Measurements from ENCODE around the gene TEPSIN. TPM values are rescaled to one million over a fixed set of nuclear protein-coding genes. Genes with fewer than 3 reads are reported as not detected.

Gene TEPSIN
- total RNA-seq, 1 experiment from 2014 or later: 40.7 TPM

- TF ChIP-seq ATF6 (CRISPR knock-in tag; IDR thresholded peaks at IDR 0.05) (no peak), FOXP1 (CRISPR knock-in tag; IDR thresholded peaks at IDR 0.05; ENCODE audit: borderline replicate concordance) (no peak), MXD4 (CRISPR knock-in tag; IDR thresholded peaks at IDR 0.05; ENCODE audit: borderline replicate concordance) (no peak), ZNF396 (CRISPR knock-in tag; IDR thresholded peaks at IDR 0.05; ENCODE audit: borderline replicate concordance) (no peak), USF1 (CRISPR knock-in tag; IDR thresholded peaks at IDR 0.05) (no peak), ZBTB43 (CRISPR knock-in tag; IDR thresholded peaks at IDR 0.05) (no peak), ZNF263 (CRISPR knock-in tag; IDR thresholded peaks at IDR 0.05; ENCODE audit: low read depth) (no peak)
These were observed 19.4 kb upstream of the TEPSIN start (continued) for GRCh38 chr17:81258292-81258691.

- H3K9me3 Mint-ChIP-seq: no peaks in the 10 kb centered on the region; the same call in 1 of the 2 replicates
- CTCF ChIA-PET: interaction anchor here (1.2 kb wide), 1 partner anchor 108 kb away, joined by 3 read pairs; no protein-coding TSS in a partner anchor
- 0 out of 2 replicates have a peak, but pooled peaks cover 4% of the 10 kb centered on the region for H3K36me3 Mint-ChIP-seq
- ATAC-seq (no peak), DNase-seq (ENCODE audit: low spot score) (no peak)
- H3K4me3 Mint-ChIP-seq: no peak overlapping the region
- H3K27ac Mint-ChIP-seq: no peak overlapping the region
- TF ChIP-seq TP53 (CRISPR knock-in tag; IDR thresholded peaks at IDR 0.05): no peak
- TF ChIP-seq MYBL2 (CRISPR knock-in tag; IDR thresholded peaks at IDR 0.05): no peak
- no peak for TF ChIP-seq USF2 (CRISPR knock-in tag; IDR thresholded peaks at IDR 0.05)
- no peak for TF ChIP-seq RELA (CRISPR knock-in tag; IDR thresholded peaks at IDR 0.05; ENCODE audit: borderline replicate concordance)
- no peak for TF ChIP-seq KAT7 (CRISPR knock-in tag; IDR thresholded peaks at IDR 0.05; ENCODE audit: borderline replicate concordance)
- TF ChIP-seq ARID4B (CRISPR knock-in tag; IDR thresholded peaks at IDR 0.05; ENCODE audit: borderline replicate concordance): no peak
- TF ChIP-seq CREB1 (CRISPR knock-in tag; IDR thresholded peaks at IDR 0.05): no peak
- TF ChIP-seq MAX (CRISPR knock-in tag; IDR thresholded peaks at IDR 0.05): no peak
- no peak for TF ChIP-seq HMGXB4 (CRISPR knock-in tag; IDR thresholded peaks at IDR 0.05)
- no peak for TF ChIP-seq JUN (CRISPR knock-in tag; IDR thresholded peaks at IDR 0.05)
- POLR2A ChIA-PET: no interaction called here
- no peaks in the 10 kb centered on the region for H3K27me3 Mint-ChIP-seq (ENCODE audit: low read depth)
- peaks cover 17% of the 10 kb centered on the region for H3K4me1 Mint-ChIP-seq
These were observed 18.7 kb upstream of the TEPSIN start for GRCh38 chr17:81257533-81257932.

Measured in WTC11 (cell line).